HL-60/S4 (cell line): Measurements from ENCODE around the gene EVX1.

ENCODE experiments used
- in situ Hi-C: fragments of 300-500 bp; cut with MboI; formaldehyde crosslinking; loops from 2 replicates; pipeline ENCODE4 v1.14.3; 2022; ENCODE audit warnings: low sequenced_read_pairs

Gene EVX1

GRCh38 chr7:27242555-27243339 lies at the start of gene EVX1:
Gene EVX1, plus strand, starts transcription at chr7:27242802. Its CDS starts 229 bp downstream, at chr7:27243031.
- in situ Hi-C loops, result no loop called here

GRCh38 chr7:27193335-27194001 lies 49.1 kb upstream of the EVX1 start:
- in situ Hi-C loops, result no loop called here

- in situ Hi-C loops, result no loop called here
Observed at GRCh38 chr7:27194002-27194352, 48.6 kb upstream of the EVX1 start.

GRCh38 chr7:27194686-27195379 lies 47.8 kb upstream of the EVX1 start:
- in situ Hi-C loops, result no loop called here

GRCh38 chr7:27196287-27196767 lies 46.3 kb upstream of the EVX1 start:
- in situ Hi-C loops, result no loop called here

- in situ Hi-C loops, result no loop called here
Observed at GRCh38 chr7:27197137-27198042, 45.2 kb upstream of the EVX1 start.

- in situ Hi-C loops, result no loop called here
Observed at GRCh38 chr7:27198138-27198841, 44.3 kb upstream of the EVX1 start.

GRCh38 chr7:27198871-27199801 lies 43.5 kb upstream of the EVX1 start:
- in situ Hi-C loops, result no loop called here

GRCh38 chr7:27199849-27200760 lies 42.5 kb upstream of the EVX1 start, which contains the start of gene HOXA13:
Gene HOXA13, minus strand, starts transcription at chr7:27200091. Its CDS starts 14 bp downstream, at chr7:27200077.
- in situ Hi-C loops, result loop anchor here (10.0 to 25.0 kb wide), 4 partner anchors 375 to 887 kb away; no protein-coding TSS in a partner anchor

GRCh38 chr7:27200761-27201579 lies 41.6 kb upstream of the EVX1 start:
- in situ Hi-C loops, result loop anchor here (10.0 to 25.0 kb wide), 4 partner anchors 374 to 886 kb away; no protein-coding TSS in a partner anchor

GRCh38 chr7:27201580-27202017 lies 41.0 kb upstream of the EVX1 start:
- in situ Hi-C loops, result loop anchor here (10.0 to 25.0 kb wide), 4 partner anchors 373 to 886 kb away; no protein-coding TSS in a partner anchor

GRCh38 chr7:27202018-27202861 lies 40.4 kb upstream of the EVX1 start:
- in situ Hi-C loops, result loop anchor here (10.0 to 25.0 kb wide), 4 partner anchors 373 to 885 kb away; no protein-coding TSS in a partner anchor

- in situ Hi-C loops, result loop anchor here (10.0 to 25.0 kb wide), 4 partner anchors 372 to 885 kb away; no protein-coding TSS in a partner anchor
Observed at GRCh38 chr7:27202862-27203134, 39.8 kb upstream of the EVX1 start.

GRCh38 chr7:27203365-27203953 lies 39.1 kb upstream of the EVX1 start:
- in situ Hi-C loops, result loop anchor here (10.0 to 25.0 kb wide), 4 partner anchors 371 to 884 kb away; no protein-coding TSS in a partner anchor

- in situ Hi-C loops, result loop anchor here (10.0 to 25.0 kb wide), 4 partner anchors 371 to 883 kb away; no protein-coding TSS in a partner anchor
Observed at GRCh38 chr7:27203964-27204594, 38.5 kb upstream of the EVX1 start.
